GM23248 (cell line): ENCODE measurements around the gene GNAQ. TPM values are rescaled to one million over a fixed set of nuclear protein-coding genes. Genes with fewer than 3 reads are reported as not detected.

Experiments
- DNase-seq: peaks from one replicate; pipeline ENCODE4 v3.0.0-alpha.2; 2015
- H2AFZ ChIP-seq: fragments of 200-600 bp; sonication (generic); 2 replicates; pipeline ENCODE4 v1.6.1; 2016; ENCODE audit warnings: antibody characterized with exemption
- H3F3A ChIP-seq: fragments of 200-600 bp; sonication (generic); 2 replicates; pipeline ENCODE4 v1.6.1; 2016; ENCODE audit warnings: mild to moderate bottlenecking, antibody characterized with exemption, mixed run types; ENCODE audit not compliant: insufficient read depth
- H3K27ac ChIP-seq: fragments of 200-600 bp; sonication (generic); 2 replicates; pipeline ENCODE4 v1.5.1; 2016; ENCODE audit warnings: mild to moderate bottlenecking
- H3K27me3 ChIP-seq: fragments of 200-600 bp; sonication (generic); replicated peaks from 2 replicates; pipeline ENCODE4 v1.6.1; 2016; ENCODE audit warnings: mild to moderate bottlenecking; ENCODE audit not compliant: insufficient read depth
- H3K36me3 ChIP-seq: fragments of 200-600 bp; sonication (generic); 2 replicates; pipeline ENCODE4 v1.6.1; 2016; ENCODE audit warnings: low read depth, mild to moderate bottlenecking
- H3K4me1 ChIP-seq: fragments of 200-600 bp; sonication (generic); 2 replicates; pipeline ENCODE4 v1.6.1; 2016; ENCODE audit warnings: mild to moderate bottlenecking; ENCODE audit not compliant: insufficient read depth
- H3K4me2 ChIP-seq: fragments of 200-600 bp; sonication (generic); one replicate; pipeline ENCODE4 v1.6.1; 2016; ENCODE audit warnings: mild to moderate bottlenecking; ENCODE audit not compliant: unreplicated experiment
- H3K4me3 ChIP-seq: fragments of 200-600 bp; sonication (generic); 2 replicates; pipeline ENCODE4 v1.5.1; 2016; ENCODE audit warnings: mild to moderate bottlenecking
- H3K79me2 ChIP-seq: fragments of 200-600 bp; sonication (generic); 2 replicates; pipeline ENCODE4 v1.6.1; 2016; ENCODE audit warnings: mild to moderate bottlenecking; ENCODE audit not compliant: insufficient read depth
- H3K9ac ChIP-seq: fragments of 200-600 bp; sonication (generic); 2 replicates; pipeline ENCODE4 v1.6.1; 2016; ENCODE audit warnings: mild to moderate bottlenecking
- H3K9me2 ChIP-seq: fragments of 200-600 bp; sonication (generic); 2 replicates; pipeline ENCODE4 v1.6.1; 2016; ENCODE audit warnings: mixed run types, mild to moderate bottlenecking, moderate library complexity; ENCODE audit not compliant: insufficient read depth
- H3K9me3 ChIP-seq: fragments of 200-600 bp; sonication (generic); one replicate; pipeline ENCODE4 v1.6.1; 2017; ENCODE audit warnings: low read depth
- H4K20me1 ChIP-seq: fragments of 200-600 bp; sonication (generic); 2 replicates; pipeline ENCODE4 v1.6.0; 2016; ENCODE audit not compliant: insufficient read depth
- EZH2 ChIP-seq: fragments of 200-600 bp; sonication (generic); IDR thresholded peaks from 2 replicates; pipeline ENCODE4 v1.6.1; 2018; ENCODE audit warnings: antibody characterized with exemption, mild to moderate bottlenecking; ENCODE audit not compliant: insufficient read depth, poor library complexity, severe bottlenecking
- EZH2phosphoT487 ChIP-seq: fragments of 200-600 bp; sonication (generic); IDR thresholded peaks from 2 replicates; pipeline ENCODE4 v1.6.1; 2018; ENCODE audit warnings: antibody characterized with exemption, moderate library complexity, mild to moderate bottlenecking, low read depth; ENCODE audit not compliant: insufficient read depth
- WGBS, 2 experiments: methylation state at CpG; one replicate each; pipeline ENCODE4 v1.1.6; 2015 to 2017; ENCODE audit warnings: low lambda C conversion rate in 2 of 2, low coverage in 1 of 2; ENCODE audit errors: missing lambda C conversion rate in 2 of 2; 5-methylcytosine and 5-hydroxymethylcytosine counted together
- in situ Hi-C: fragments of 300-500 bp; cut with MboI; formaldehyde crosslinking; loops from 2 replicates; pipeline ENCODE4 v1.15.0; 2020
- polyA plus RNA-seq: library from polyadenylated mRNA; unstranded; fragments of >200 nt; fragmentation: Nextera tagmentation; extraction: Ambion mirVana; gene quantifications from 2 replicates; pipeline ENCODE4 v1.2.1, GENCODE V29; 2016
- total RNA-seq: library from RNA; depleted of rRNA; stranded (reverse); fragments of >200 nt; shearing (Covaris generic); gene quantifications from 2 replicates; pipeline ENCODE4 v1.2.3, GENCODE V29; 2014

The GNAQ gene
- total and polyA plus RNA-seq, 2 experiments from 2014 or later: 11.5 to 32.7 TPM

- peak overlapping the region; percentile 36 for H3K4me2 ChIP-seq
- in situ Hi-C loops: no loop called here
- peaks cover 36% of the 10 kb centered on the region for H3F3A ChIP-seq
- 95 to 97% methylated on average over 1 of the region's 1 CpG for WGBS, 2 experiments
- H3K79me2 ChIP-seq: no peaks in the 10 kb centered on the region
- H2AFZ ChIP-seq: no peak overlapping the region
- H3K4me3 ChIP-seq: no peak overlapping the region
- H3K27ac ChIP-seq: peak overlapping the region; percentile 50
- no peak for TF ChIP-seq EZH2
- TF ChIP-seq EZH2phosphoT487: no peak
- peaks cover 36% of the 10 kb centered on the region for H3K4me1 ChIP-seq
- no peaks in the 10 kb centered on the region for H3K27me3 ChIP-seq
- H3K9me2 ChIP-seq: no peaks in the 10 kb centered on the region
- no peaks in the 10 kb centered on the region for H4K20me1 ChIP-seq
- no peaks in the 10 kb centered on the region for H3K9me3 ChIP-seq
- no peak for DNase-seq
- H3K36me3 ChIP-seq: no peaks in the 10 kb centered on the region
- H3K9ac ChIP-seq: no peak overlapping the region
Observed at GRCh38 chr9:77750981-77751340, 280.6 kb downstream of the GNAQ start.

GRCh38 chr9:77750284-77750683, 281.3 kb downstream of the GNAQ start:
- no peaks in the 10 kb centered on the region for H3K36me3 ChIP-seq
- peaks cover 42% of the 10 kb centered on the region for H3K4me1 ChIP-seq
- 6 to 11% methylated on average over 1 of the region's 1 CpG for WGBS, 2 experiments
- no peak overlapping the region for H2AFZ ChIP-seq
- H3K79me2 ChIP-seq: no peaks in the 10 kb centered on the region
- no peaks in the 10 kb centered on the region for H3K9me2 ChIP-seq
- no peak for TF ChIP-seq EZH2
- no peaks in the 10 kb centered on the region for H3K27me3 ChIP-seq
- H3K4me2 ChIP-seq: peak overlapping the region; percentile 31
- DNase-seq: peak; percentile 39
- H3F3A ChIP-seq: peaks cover 36% of the 10 kb centered on the region
- in situ Hi-C loops: no loop called here
- no peak overlapping the region for H3K27ac ChIP-seq
- H4K20me1 ChIP-seq: no peaks in the 10 kb centered on the region
- H3K9me3 ChIP-seq: no peaks in the 10 kb centered on the region
- no peak overlapping the region for H3K9ac ChIP-seq
- H3K4me3 ChIP-seq: no peak overlapping the region

GRCh38 chr9:77748214-77748772, 283.3 kb downstream of the GNAQ start:
- no peak for DNase-seq
- Histone ChIP-seq H3K27ac (no peak overlapping the region), H2AFZ (no peak overlapping the region), H3K9me2 (no peaks in the 10 kb centered on the region), H3K9me3 (no peaks in the 10 kb centered on the region), H3F3A (peaks cover 47% of the 10 kb centered on the region), H3K4me1 (peaks cover 62% of the 10 kb centered on the region), H4K20me1 (no peaks in the 10 kb centered on the region), H3K79me2 (no peaks in the 10 kb centered on the region), H3K9ac (no peak overlapping the region), H3K4me2 (no peak overlapping the region), H3K27me3 (no peaks in the 10 kb centered on the region), H3K4me3 (no peak overlapping the region), H3K36me3 (no peaks in the 10 kb centered on the region)
- in situ Hi-C loops: no loop called here
- TF ChIP-seq EZH2phosphoT487 (no peak), EZH2 (no peak)

GRCh38 chr9:77747163-77747562, 284.4 kb downstream of the GNAQ start:
- Histone ChIP-seq H3K27me3 (no peaks in the 10 kb centered on the region), H3K9ac (no peak overlapping the region), H3K4me3 (no peak overlapping the region), H3K9me2 (no peaks in the 10 kb centered on the region), H3F3A (peaks cover 41% of the 10 kb centered on the region), H3K4me2 (no peak overlapping the region), H3K4me1 (peaks cover 57% of the 10 kb centered on the region), H3K79me2 (peaks cover under 1% of the 10 kb centered on the region; the same call in 1 of the 2 replicates), H3K9me3 (no peaks in the 10 kb centered on the region), H3K27ac (no peak overlapping the region), H2AFZ (no peak overlapping the region), H3K36me3 (no peaks in the 10 kb centered on the region), H4K20me1 (no peaks in the 10 kb centered on the region)
- in situ Hi-C loops: no loop called here
- TF ChIP-seq EZH2 (no peak), EZH2phosphoT487 (no peak)
- peak; percentile 15 for DNase-seq

- in situ Hi-C loops: no loop called here
- Histone ChIP-seq H3K27me3 (no peaks in the 10 kb centered on the region), H3F3A (peaks cover 20% of the 10 kb centered on the region; the same call in 1 of the 2 replicates), H3K27ac (no peak overlapping the region), H3K4me1 (peaks cover 34% of the 10 kb centered on the region), H3K9me3 (no peaks in the 10 kb centered on the region), H4K20me1 (no peaks in the 10 kb centered on the region), H2AFZ (no peak overlapping the region), H3K36me3 (no peaks in the 10 kb centered on the region), H3K9ac (no peak overlapping the region), H3K79me2 (peaks cover 10% of the 10 kb centered on the region; the same call in 1 of the 2 replicates), H3K4me2 (peak overlapping the region; percentile 5), H3K4me3 (no peak overlapping the region), H3K9me2 (no peaks in the 10 kb centered on the region)
- whole genome bisulfite sequencing, 2 experiments: 19 to 26% methylated on average over 6 of the region's 6 CpGs
- TF ChIP-seq EZH2phosphoT487: no peak
- no peak for TF ChIP-seq EZH2
- DNase-seq: no peak
Observed at GRCh38 chr9:77744841-77745430, 286.7 kb downstream of the GNAQ start.
